KMS-11 (cell line): ENCODE results near the gene NISCH.

ENCODE experiments used
- H2AFZ ChIP-seq: fragments of 200-600 bp; sonication (generic); 2 replicates; pipeline ENCODE4 v1.6.1; 2016; ENCODE audit warnings: antibody characterized with exemption, mixed run types, low read depth
- H3K27ac ChIP-seq: fragments of 200-600 bp; sonication (generic); 2 replicates; pipeline ENCODE4 v1.6.1; 2016; ENCODE audit warnings: mild to moderate bottlenecking, mixed run types
- H3K27me3 ChIP-seq: fragments of 200-600 bp; sonication (generic); 2 replicates; pipeline ENCODE4 v1.6.1; 2017; ENCODE audit warnings: mild to moderate bottlenecking, low read depth, mixed run types, moderate library complexity; ENCODE audit not compliant: insufficient read depth
- H3K36me3 ChIP-seq: fragments of 200-600 bp; sonication (generic); 2 replicates; pipeline ENCODE4 v1.6.1; 2017; ENCODE audit warnings: mild to moderate bottlenecking, mixed run types; ENCODE audit not compliant: insufficient read depth
- H3K4me1 ChIP-seq: fragments of 200-600 bp; sonication (generic); 2 replicates; pipeline ENCODE4 v1.6.1; 2016; ENCODE audit warnings: mild to moderate bottlenecking, low read depth, mixed run types; ENCODE audit not compliant: poor library complexity, severe bottlenecking
- H3K4me2 ChIP-seq: fragments of 200-600 bp; sonication (generic); 2 replicates; pipeline ENCODE4 v1.7.0; 2016; ENCODE audit warnings: mild to moderate bottlenecking, mixed run types
- H3K4me3 ChIP-seq: fragments of 200-600 bp; sonication (generic); IDR thresholded peaks from 2 replicates; pipeline ENCODE4 v1.6.1; 2017; ENCODE audit warnings: low read depth, low read length, mixed read lengths; ENCODE audit not compliant: insufficient read depth
- H3K79me2 ChIP-seq: fragments of 200-600 bp; sonication (generic); 2 replicates; pipeline ENCODE4 v1.6.1; 2016; ENCODE audit warnings: low read depth, mixed run types; ENCODE audit not compliant: insufficient read depth
- H3K9ac ChIP-seq: fragments of 200-600 bp; sonication (generic); 2 replicates; pipeline ENCODE4 v1.6.1; 2016; ENCODE audit warnings: mild to moderate bottlenecking, mixed run types
- H4K20me1 ChIP-seq: fragments of 200-600 bp; sonication (generic); 2 replicates; pipeline ENCODE4 v1.6.1; 2016; ENCODE audit warnings: mild to moderate bottlenecking, mixed run types; ENCODE audit not compliant: insufficient read depth
- TF ChIP-seq, protein P1 (sequence below): fragments of 200-600 bp; sonication (generic); conservative IDR thresholded peaks from 2 replicates; pipeline ENCODE4 v1.6.1; 2017; ENCODE audit warnings: low read depth, mild to moderate bottlenecking, antibody characterized with exemption, low read length, moderate library complexity, mixed read lengths

Gene NISCH

DNA sequence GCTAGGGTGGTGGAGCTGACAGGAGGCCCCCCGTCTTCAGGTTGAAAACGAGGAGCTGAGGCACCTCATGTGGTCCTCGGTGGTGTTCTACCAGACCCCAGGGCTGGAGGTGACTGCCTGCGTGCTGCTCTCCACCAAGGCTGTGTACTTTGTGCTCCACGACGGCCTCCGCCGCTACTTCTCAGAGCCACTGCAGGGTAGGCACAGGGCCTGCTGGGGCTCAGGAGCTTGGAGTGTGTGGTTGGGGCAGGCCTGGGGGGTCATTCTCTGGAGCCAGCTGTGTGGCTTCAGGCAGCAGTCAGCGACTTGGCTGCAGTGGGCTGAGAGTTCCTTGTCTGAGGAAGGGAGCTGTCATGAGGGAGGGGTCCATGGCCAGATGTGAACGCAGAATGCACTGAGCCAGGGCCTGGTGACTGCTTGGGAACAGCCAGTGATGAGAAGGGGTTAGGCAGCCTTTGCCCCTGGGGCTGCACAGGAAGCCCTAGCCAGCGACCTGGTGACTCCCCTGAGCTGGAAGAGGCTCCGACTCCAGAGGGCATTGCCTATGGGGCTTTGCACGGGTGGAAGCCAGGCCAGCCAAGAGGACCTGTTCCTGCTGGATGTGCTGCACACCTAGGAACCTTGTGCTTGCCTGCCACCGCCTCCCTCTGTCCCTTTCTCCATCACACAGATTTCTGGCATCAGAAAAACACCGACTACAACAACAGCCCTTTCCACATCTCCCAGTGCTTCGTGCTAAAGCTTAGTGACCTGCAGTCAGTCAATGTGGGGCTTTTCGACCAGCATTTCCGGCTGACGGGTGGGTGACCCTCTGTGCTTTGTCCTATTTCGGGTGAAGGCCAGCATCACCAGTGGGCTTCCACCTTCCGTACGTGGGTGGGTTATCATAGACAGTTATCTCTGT is 34.9 kb downstream of the NISCH start:
- Histone ChIP-seq H3K4me3 (no peak overlapping the region), H3K79me2 (no peaks in the 10 kb centered on the region), H3K4me1 (no peaks in the 10 kb centered on the region), H3K4me2 (no peak overlapping the region), H3K27ac (no peak overlapping the region), H2AFZ (no peak overlapping the region), H3K9ac (no peak overlapping the region), H3K27me3 (no peaks in the 10 kb centered on the region), H3K36me3 (no peaks in the 10 kb centered on the region; the same call in 1 of the 2 replicates), H4K20me1 (no peaks in the 10 kb centered on the region)
- TF ChIP-seq, protein P1, sequence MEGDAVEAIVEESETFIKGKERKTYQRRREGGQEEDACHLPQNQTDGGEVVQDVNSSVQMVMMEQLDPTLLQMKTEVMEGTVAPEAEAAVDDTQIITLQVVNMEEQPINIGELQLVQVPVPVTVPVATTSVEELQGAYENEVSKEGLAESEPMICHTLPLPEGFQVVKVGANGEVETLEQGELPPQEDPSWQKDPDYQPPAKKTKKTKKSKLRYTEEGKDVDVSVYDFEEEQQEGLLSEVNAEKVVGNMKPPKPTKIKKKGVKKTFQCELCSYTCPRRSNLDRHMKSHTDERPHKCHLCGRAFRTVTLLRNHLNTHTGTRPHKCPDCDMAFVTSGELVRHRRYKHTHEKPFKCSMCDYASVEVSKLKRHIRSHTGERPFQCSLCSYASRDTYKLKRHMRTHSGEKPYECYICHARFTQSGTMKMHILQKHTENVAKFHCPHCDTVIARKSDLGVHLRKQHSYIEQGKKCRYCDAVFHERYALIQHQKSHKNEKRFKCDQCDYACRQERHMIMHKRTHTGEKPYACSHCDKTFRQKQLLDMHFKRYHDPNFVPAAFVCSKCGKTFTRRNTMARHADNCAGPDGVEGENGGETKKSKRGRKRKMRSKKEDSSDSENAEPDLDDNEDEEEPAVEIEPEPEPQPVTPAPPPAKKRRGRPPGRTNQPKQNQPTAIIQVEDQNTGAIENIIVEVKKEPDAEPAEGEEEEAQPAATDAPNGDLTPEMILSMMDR = no peak

DNA sequence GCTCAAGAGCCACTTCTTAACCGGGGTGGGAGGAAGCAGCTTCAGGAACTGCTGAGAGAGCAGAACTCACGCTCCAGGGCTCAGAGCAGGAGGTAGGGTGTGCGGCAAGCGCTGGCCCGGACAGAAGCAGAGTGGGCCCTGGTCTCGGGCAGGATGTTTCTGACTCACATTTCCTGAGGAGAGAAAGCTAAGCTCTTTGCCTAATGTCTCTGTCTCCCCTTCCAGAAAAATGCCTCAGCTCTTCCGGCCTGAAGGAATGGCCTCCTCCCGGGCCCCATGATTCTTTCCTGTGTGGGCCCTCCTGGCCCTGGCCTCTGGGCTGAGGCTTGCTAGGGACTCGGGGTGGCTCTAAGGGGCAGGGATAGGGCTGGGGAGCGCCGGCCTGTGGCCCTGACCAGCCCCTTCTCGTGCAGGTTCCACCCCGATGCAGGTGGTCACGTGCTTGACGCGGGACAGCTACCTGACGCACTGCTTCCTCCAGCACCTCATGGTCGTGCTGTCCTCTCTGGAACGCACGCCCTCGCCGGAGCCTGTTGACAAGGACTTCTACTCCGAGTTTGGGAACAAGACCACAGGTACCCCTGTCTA is 35.6 kb downstream of the NISCH start:
- Histone ChIP-seq H4K20me1 (no peaks in the 10 kb centered on the region), H3K4me2 (no peak overlapping the region), H3K4me3 (no peak overlapping the region), H3K9ac (no peak overlapping the region), H3K27ac (no peak overlapping the region), H3K27me3 (no peaks in the 10 kb centered on the region), H3K36me3 (no peaks in the 10 kb centered on the region; the same call in 1 of the 2 replicates), H2AFZ (no peak overlapping the region), H3K79me2 (no peaks in the 10 kb centered on the region), H3K4me1 (no peaks in the 10 kb centered on the region)
- TF ChIP-seq, protein P1 = no peak

DNA sequence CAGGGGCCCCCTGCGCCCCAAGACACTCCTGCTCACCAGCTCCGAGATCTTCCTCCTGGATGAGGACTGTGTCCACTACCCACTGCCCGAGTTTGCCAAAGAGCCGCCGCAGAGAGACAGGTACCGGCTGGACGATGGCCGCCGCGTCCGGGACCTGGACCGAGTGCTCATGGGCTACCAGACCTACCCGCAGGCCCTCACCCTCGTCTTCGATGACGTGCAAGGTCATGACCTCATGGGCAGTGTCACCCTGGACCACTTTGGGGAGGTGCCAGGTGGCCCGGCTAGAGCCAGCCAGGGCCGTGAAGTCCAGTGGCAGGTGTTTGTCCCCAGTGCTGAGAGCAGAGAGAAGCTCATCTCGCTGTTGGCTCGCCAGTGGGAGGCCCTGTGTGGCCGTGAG is 36.7 kb downstream of the NISCH start:
- Histone ChIP-seq H3K4me3 (no peak overlapping the region), H3K79me2 (no peaks in the 10 kb centered on the region), H3K27me3 (no peaks in the 10 kb centered on the region), H3K27ac (no peak overlapping the region), H3K36me3 (no peaks in the 10 kb centered on the region; the same call in 1 of the 2 replicates), H3K4me1 (no peaks in the 10 kb centered on the region), H3K4me2 (no peak overlapping the region), H2AFZ (no peak overlapping the region), H4K20me1 (no peaks in the 10 kb centered on the region), H3K9ac (no peak overlapping the region)
- TF ChIP-seq, protein P1 = no peak

DNA sequence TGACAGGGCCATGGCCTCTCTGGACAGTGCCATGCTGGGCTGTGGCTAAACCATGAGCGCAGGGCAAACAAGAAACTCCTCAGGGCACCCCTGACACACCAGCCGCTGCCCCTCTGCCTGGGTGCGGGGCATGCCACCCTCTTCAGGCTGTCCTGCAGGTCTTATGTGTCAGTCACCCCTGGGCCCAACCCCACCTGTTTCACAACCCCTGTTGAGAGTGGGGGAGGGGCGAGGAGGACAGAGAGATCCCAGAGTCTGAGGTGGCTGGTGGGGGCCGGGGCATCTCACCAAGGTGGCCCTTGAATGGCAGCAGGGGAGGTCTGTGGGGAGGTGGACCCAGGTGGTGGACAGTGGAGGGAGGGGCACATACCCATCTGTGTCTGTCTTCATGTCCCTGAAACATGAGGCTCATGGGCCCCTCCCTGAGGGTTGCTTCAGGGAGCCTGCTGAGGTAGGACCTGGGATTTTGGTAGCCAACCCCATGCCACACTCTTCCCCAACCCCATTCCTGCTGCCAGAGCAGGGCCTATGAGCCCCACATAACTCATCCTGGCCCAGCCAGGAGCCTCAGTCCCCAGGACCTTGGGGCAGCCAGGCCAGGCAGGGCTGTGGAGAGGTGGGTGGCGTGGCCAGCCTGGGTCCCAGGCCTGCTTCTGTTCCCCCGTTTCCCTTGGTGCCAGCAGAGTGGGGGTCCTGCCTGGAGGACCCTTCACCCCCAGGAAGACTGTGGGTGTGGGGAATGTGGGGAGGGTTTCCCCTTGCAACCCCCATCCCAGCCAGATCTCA is 38.0 kb downstream of the NISCH start:
- Histone ChIP-seq H3K36me3 (no peaks in the 10 kb centered on the region), H3K27ac (no peak overlapping the region), H3K9ac (no peak overlapping the region), H3K79me2 (no peaks in the 10 kb centered on the region), H3K4me2 (no peak overlapping the region), H2AFZ (no peak overlapping the region), H4K20me1 (no peaks in the 10 kb centered on the region), H3K4me3 (no peak overlapping the region), H3K4me1 (no peaks in the 10 kb centered on the region), H3K27me3 (no peaks in the 10 kb centered on the region)
- TF ChIP-seq, protein P1 = no peak
